ENCODE data around the gene ARHGAP15.

ARHGAP15 gene

GRCh38 chr2:143144813-143145455, 15.7 kb downstream of the ARHGAP15 start:
- DNase-seq (ENCODE audit: low spot score), result no peak

- DNase-seq (ENCODE audit: low spot score), result no peak
Observed at GRCh38 chr2:143146366-143146765, 17.1 kb downstream of the ARHGAP15 start.

- DNase-seq (ENCODE audit: low spot score), result no peak
Observed at GRCh38 chr2:143146815-143147530, 17.8 kb downstream of the ARHGAP15 start.

GRCh38 chr2:143148011-143148410, 18.8 kb downstream of the ARHGAP15 start:
- DNase-seq (ENCODE audit: low spot score), result no peak

GRCh38 chr2:143148757-143149156, 19.5 kb downstream of the ARHGAP15 start:
- no peak for DNase-seq (ENCODE audit: low spot score)

GRCh38 chr2:143150287-143150686, 21.1 kb downstream of the ARHGAP15 start:
- no peak for DNase-seq (ENCODE audit: low spot score)

- DNase-seq (ENCODE audit: low spot score), result no peak
Observed at GRCh38 chr2:143151111-143151752, 22.0 kb downstream of the ARHGAP15 start.

- no peak for DNase-seq (ENCODE audit: low spot score)
Observed at GRCh38 chr2:143152219-143152618, 23.0 kb downstream of the ARHGAP15 start.

- no peak for DNase-seq (ENCODE audit: low spot score)
Observed at GRCh38 chr2:143152637-143153036, 23.4 kb downstream of the ARHGAP15 start.

- no peak for DNase-seq (ENCODE audit: low spot score)
Observed at GRCh38 chr2:143155661-143156060, 26.4 kb downstream of the ARHGAP15 start.

- no peak for DNase-seq (ENCODE audit: low spot score)
Observed at GRCh38 chr2:143157001-143157400, 27.8 kb downstream of the ARHGAP15 start.

GRCh38 chr2:143157418-143157817, 28.2 kb downstream of the ARHGAP15 start:
- no peak for DNase-seq (ENCODE audit: low spot score)

GRCh38 chr2:143158098-143158497, 28.9 kb downstream of the ARHGAP15 start:
- no peak for DNase-seq (ENCODE audit: low spot score)

GRCh38 chr2:143158551-143159485, 29.6 kb downstream of the ARHGAP15 start:
- no peak for DNase-seq (ENCODE audit: low spot score)

GRCh38 chr2:143159486-143159840, 30.2 kb downstream of the ARHGAP15 start:
- DNase-seq (ENCODE audit: low spot score), result no peak

- no peak for DNase-seq (ENCODE audit: low spot score)
Observed at GRCh38 chr2:143160732-143161707, 31.8 kb downstream of the ARHGAP15 start.

- no peak for DNase-seq (ENCODE audit: low spot score)
Observed at GRCh38 chr2:143162123-143162837, 33.1 kb downstream of the ARHGAP15 start.

- no peak for DNase-seq (ENCODE audit: low spot score)
Observed at GRCh38 chr2:143162997-143163396, 33.8 kb downstream of the ARHGAP15 start.

GRCh38 chr2:143163499-143163898, 34.3 kb downstream of the ARHGAP15 start:
- no peak for DNase-seq (ENCODE audit: low spot score)

- no peak for DNase-seq (ENCODE audit: low spot score)
Observed at GRCh38 chr2:143165291-143165690, 36.1 kb downstream of the ARHGAP15 start.
